NCI-H345 treated with DMSO at 0.1 percent for 48 hours (cell line): ENCODE data around the gene FAM174C.

Experiments
- DNase-seq: peaks from one replicate; lab custom pipeline; 2025; ENCODE audit not compliant: unreplicated experiment; lab: John Stamatoyannopoulos, UW

FAM174C gene

GRCh38 chr19:1284979-1285736 is 9.8 kb downstream of the FAM174C start:
- no peak for DNase-seq

GRCh38 chr19:1285737-1286360 is 10.5 kb downstream of the FAM174C start, which contains the start of gene EFNA2:
TSS of gene EFNA2 (plus strand) at chr19:1285873. CDS start at chr19:1286169, 296 bp downstream.
- no peak for DNase-seq

DNA sequence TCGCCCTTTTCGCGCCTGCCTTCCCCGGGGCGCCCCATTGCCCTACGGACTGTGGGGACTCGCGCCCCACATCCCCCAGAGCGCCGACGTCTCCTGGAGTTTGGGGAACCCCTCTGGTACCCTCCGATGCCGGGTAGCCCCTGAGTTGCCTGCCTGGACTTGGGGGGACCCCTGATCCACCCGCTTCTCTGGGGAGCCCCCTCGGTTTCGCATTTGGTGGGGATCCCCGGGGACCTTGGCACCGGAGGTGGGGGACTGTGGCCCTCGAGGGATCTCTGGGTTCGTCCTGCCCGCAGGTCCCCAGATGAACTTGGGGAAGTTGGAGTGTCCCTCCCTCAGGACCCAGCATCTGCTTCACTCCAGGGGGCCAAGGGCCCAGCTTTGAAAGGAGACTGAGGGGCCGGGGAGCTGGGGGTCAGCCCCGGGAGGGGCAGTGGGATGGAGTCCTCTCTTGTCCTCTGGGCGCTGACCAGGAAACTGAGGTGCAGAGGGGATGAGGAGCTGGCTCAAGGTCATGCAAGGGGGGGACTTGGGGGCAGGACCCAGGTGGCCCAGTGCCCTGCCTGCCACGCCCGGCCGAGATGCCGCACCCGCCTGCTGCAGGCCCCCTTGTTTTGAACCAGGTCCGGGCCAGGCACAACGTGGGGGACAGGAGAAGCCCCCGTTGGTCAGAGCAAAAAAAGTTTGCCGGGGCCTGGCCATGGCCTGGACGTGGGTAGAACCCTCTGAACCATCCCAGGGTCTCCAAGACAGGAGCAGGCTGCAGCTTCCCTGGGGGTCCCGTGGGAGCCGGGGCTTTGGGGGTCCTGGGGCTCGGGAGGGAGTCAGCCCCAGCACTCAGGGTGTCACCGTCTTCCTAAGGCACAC is 11.4 kb downstream of the FAM174C start:
- DNase-seq = no peak

- no peak for DNase-seq
Measured at GRCh38 chr19:1287354-1288225, 12.3 kb downstream of the FAM174C start.

DNA sequence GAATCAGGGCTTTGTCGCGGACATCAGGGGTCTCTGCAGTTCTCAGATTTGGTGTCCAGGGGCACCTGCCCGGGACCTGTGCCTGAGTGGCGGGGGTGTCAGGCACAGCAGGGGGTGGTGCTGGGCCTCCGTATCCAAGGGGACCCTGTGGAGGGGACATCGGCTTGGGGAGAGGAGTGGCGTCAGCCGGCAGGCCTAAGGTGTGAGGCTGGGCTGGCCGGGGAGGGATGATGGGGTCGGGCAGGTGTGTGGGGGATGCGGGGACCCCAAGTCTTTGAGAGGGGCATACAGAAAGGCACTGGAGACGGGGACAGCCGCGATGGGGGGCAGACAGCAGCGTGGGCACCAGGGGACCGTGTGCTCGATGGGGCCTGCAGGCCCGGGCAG is 12.9 kb downstream of the FAM174C start:
- DNase-seq = no peak

- DNase-seq = no peak
Measured at GRCh38 chr19:1288833-1289685, 13.7 kb downstream of the FAM174C start.

DNA sequence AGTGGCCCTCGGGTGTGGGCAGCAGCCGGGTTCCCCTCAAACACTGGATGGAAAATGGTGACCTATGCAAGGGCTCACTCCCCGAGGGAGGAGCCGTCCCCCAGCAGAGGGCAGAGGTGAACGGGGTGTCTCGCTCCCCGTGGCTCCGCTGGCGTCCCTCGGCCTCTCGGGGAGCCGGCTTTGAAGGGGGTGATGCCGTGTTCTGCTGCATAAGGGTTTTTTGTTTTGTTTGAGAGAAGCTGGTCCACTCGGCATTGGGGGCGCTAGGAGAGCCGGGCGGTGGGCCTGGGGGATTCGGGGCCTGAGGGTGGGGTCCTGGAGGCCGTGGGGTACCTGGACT is 14.3 kb downstream of the FAM174C start:
- DNase-seq = no peak

GRCh38 chr19:1290196-1290702 is 14.9 kb downstream of the FAM174C start:
- no peak for DNase-seq

DNA sequence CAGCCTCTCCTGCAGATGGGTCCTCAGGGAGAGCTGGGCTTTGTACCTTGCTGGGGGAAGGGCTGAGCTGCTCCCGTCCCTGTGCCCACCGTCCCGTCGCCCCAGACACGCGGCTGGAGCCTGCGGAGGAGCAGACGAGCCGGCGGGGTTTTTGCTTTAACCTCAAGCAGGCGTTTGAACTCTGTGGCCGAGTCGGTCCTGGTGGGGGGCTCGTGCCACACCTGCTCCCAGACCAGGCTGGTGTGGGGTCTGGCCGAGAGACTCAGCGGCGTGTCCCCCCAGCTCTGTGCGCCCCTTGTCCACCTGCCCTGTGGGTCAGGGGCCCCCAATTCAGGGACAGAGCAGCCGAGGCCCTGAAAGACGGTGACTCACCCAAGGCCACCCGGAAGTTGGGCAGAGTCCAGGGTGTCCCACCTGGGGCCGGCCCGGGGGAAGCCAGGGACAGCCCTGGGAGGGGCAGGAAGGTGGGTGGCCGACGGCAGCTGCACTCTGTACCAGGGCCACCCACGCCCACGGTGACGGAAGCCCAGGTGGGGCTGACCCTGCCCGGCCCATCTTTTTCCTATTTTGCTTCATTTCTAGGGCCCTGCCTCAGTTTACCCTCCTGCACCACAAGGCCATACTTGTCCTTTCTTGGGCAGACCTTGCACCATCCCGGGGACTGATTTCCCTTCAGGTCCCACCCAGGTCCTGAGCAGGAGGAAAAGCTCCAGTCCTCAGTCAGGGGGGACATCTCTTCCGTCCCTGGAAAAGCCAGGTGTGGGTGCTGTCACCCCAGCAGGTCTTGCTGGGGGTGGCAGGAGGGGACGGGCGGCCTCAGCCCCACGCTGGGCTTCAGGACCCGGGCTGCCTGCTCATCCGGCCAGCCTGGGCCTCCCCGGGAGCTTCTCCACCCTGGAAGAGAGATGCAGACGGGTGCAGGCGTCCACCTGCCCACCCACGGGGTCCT is 15.6 kb downstream of the FAM174C start:
- no peak for DNase-seq

- no peak for DNase-seq
Measured at GRCh38 chr19:1291761-1292418, 16.6 kb downstream of the FAM174C start.

- DNase-seq = no peak
Measured at GRCh38 chr19:1292419-1293151, 17.3 kb downstream of the FAM174C start.

- no peak for DNase-seq
Measured at GRCh38 chr19:1293782-1294604, 18.7 kb downstream of the FAM174C start.

DNA sequence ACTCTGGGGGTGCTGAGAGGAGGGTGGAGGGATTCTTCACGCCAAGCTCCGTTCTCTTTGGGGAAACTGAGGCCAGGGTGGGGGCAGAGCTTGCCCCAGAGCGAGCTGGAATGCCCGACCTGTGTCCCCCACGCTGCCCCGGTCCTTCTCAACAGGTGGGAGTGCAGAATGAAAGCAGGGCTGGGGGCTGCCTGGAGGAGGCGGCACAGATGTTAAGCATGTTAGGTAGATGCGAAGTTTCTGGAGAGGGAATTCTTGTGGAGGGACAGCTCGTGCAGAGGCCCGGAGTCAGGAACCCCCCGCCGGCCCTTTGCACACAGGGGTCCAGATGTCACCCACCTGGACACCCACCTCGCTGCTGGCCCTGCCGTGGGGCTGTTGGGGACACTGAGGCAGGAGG is 19.4 kb downstream of the FAM174C start:
- no peak for DNase-seq

DNA sequence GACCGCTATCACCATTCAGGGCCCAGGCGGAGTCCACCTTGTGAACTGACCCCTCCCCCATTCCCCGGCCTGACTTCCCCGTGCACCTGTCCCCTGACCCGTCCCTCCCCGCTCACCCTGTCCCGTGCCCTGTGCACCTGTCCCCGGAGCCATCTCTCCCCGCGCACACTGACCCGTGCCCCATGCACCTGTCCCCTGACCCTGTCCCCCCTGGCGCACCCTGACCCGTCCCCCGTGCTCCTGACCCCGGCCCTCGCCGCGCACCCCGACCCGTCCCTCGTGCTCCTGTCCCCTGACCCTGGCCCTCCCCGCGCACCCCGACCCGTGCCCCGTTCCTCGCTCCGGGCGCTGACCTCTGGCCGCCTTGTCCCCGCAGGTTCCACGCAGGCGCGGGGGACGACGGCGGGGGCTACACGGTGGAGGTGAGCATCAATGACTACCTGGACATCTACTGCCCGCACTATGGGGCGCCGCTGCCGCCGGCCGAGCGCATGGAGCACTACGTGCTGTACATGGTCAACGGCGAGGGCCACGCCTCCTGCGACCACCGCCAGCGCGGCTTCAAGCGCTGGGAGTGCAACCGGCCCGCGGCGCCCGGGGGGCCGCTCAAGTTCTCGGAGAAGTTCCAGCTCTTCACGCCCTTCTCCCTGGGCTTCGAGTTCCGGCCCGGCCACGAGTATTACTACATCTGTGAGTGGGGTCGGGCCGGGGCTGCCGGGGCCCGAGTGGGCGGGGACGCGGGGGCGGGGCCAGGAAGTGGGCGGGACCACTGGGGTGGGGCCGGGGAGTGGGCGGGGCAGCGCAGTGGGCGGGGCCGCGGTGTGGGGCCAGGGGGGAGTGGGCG is 20.1 kb downstream of the FAM174C start:
- no peak for DNase-seq

DNA sequence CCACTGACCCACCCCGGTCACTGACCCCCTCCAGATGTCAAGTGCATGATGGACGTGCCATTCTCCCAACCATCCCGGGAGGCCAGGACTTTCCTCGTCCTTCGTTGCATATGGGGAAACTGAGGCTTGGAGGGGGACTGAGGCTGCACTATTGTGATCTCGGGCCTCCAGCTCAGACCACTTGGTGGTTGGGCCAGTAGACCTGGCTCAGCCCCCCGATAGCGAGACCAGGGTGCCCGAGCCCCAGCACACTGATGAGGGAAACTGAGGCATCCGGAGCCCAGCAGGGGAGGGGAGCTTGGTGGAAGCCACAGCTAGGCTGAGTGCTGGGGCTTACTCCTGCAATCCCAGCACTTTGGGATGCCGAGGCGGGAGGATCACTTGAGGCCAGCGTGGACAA is 20.7 kb downstream of the FAM174C start:
- DNase-seq = no peak
